Liver (tissue), 9 donors: Measurements from ENCODE around the gene TGDS. TPM values are rescaled to one million over a fixed set of nuclear protein-coding genes. Genes with fewer than 3 reads are reported as not detected.

ENCODE experiments used
- DNase-seq: peaks from one replicate; pipeline ENCODE4 v3.0.0-alpha.2; 2017; ENCODE audit warnings: low spot score
- H3K27ac ChIP-seq, 2 donors: one replicate each; pipeline ENCODE4 v1.7.0; 2013; ENCODE audit warnings: inconsistent platforms in 2 of 2, low read length in 2 of 2, control low read depth in 1 of 2, low read depth in 1 of 2, mild to moderate bottlenecking in 1 of 2
- H3K27me3 ChIP-seq, 4 donors: one replicate each; pipeline versions ENCODE4 v1.6.1 to v1.7.0; 2013; ENCODE audit warnings: low read length in 3 of 4, inconsistent platforms in 1 of 4, mild to moderate bottlenecking in 1 of 4, moderate library complexity in 1 of 4; ENCODE audit not compliant: control insufficient read depth in 4 of 4, insufficient read depth in 4 of 4
- H3K36me3 ChIP-seq, 4 donors: one replicate each; pipeline versions ENCODE4 v1.6.1 to v1.7.0; 2013; ENCODE audit warnings: low read length in 3 of 4, mild to moderate bottlenecking in 3 of 4, low read depth in 1 of 4, moderate library complexity in 1 of 4; ENCODE audit not compliant: control insufficient read depth in 4 of 4, insufficient read depth in 3 of 4
- H3K4me1 ChIP-seq, 4 donors: one replicate each; pipeline versions ENCODE4 v1.6.1 to v1.7.0; 2013; ENCODE audit warnings: low read length in 3 of 4, mild to moderate bottlenecking in 3 of 4, moderate library complexity in 1 of 4; ENCODE audit not compliant: control insufficient read depth in 4 of 4, insufficient read depth in 4 of 4
- H3K4me3 ChIP-seq, 3 donors: one replicate each; pipeline versions ENCODE4 v1.6.1 to v1.7.0; 2013; ENCODE audit warnings: low read length in 3 of 3, control low read depth in 1 of 3, low read depth in 1 of 3, mild to moderate bottlenecking in 1 of 3
- H3K9ac ChIP-seq, 2 donors: one replicate each; pipeline ENCODE4 v1.7.0; 2013; ENCODE audit warnings: low read length in 2 of 2, mild to moderate bottlenecking in 2 of 2, moderate library complexity in 2 of 2, control low read depth in 1 of 2, low read depth in 1 of 2
- H3K9me3 ChIP-seq, 4 donors: one replicate each; pipeline versions ENCODE4 v1.6.1 to v1.7.0; 2013; ENCODE audit warnings: low read length in 3 of 4; ENCODE audit not compliant: control insufficient read depth in 4 of 4
- ATF3 ChIP-seq: IDR thresholded peaks from 2 replicates; pipeline ENCODE4 v1.6.1; 2016; ENCODE audit warnings: antibody characterized with exemption
- CTCF ChIP-seq: fragments of 150-350 bp; IDR thresholded peaks from 2 replicates; pipeline ENCODE4 v1.5.1; 2017; ENCODE audit warnings: improper control_type of control experiment, low read depth, low read length; ENCODE audit not compliant: missing input control
- EGR1 ChIP-seq, 2 donors: IDR thresholded peaks; 2 replicates each; pipeline ENCODE4 v1.6.1; 2016 to 2018; ENCODE audit warnings: antibody characterized with exemption in 2 of 2, low read depth in 2 of 2
- FOXA1 ChIP-seq: IDR thresholded peaks from 2 replicates; pipeline ENCODE4 v1.6.1; 2016; ENCODE audit warnings: antibody characterized with exemption
- FOXA2 ChIP-seq: IDR thresholded peaks from 2 replicates; pipeline ENCODE4 v1.6.1; 2016; ENCODE audit warnings: antibody characterized with exemption
- GABPA ChIP-seq, 2 donors: IDR thresholded peaks in 1 of 2; conservative IDR thresholded peaks in 1 of 2; 2 replicates each; pipeline ENCODE4 v1.6.1; 2016; ENCODE audit warnings: antibody characterized with exemption in 2 of 2, mild to moderate bottlenecking in 1 of 2, moderate library complexity in 1 of 2
- HNF4A ChIP-seq, 2 donors: conservative IDR thresholded peaks; 2 replicates each; pipeline ENCODE4 v1.6.1; 2016; ENCODE audit warnings: antibody characterized with exemption in 2 of 2, mild to moderate bottlenecking in 2 of 2
- HNF4G ChIP-seq: IDR thresholded peaks from 2 replicates; pipeline ENCODE4 v1.6.1; 2016; ENCODE audit warnings: antibody characterized with exemption
- JUND ChIP-seq, 2 donors: IDR thresholded peaks; 2 replicates each; pipeline ENCODE4 v1.6.1; 2016; ENCODE audit warnings: antibody characterized with exemption in 2 of 2
- MAX ChIP-seq: IDR thresholded peaks from 2 replicates; pipeline ENCODE4 v1.6.1; 2016; ENCODE audit warnings: antibody characterized with exemption
- NR2F2 ChIP-seq: IDR thresholded peaks from 2 replicates; pipeline ENCODE4 v1.6.1; 2016; ENCODE audit warnings: antibody characterized with exemption
- RAD21 ChIP-seq, 2 donors: IDR thresholded peaks; 2 replicates each; pipeline ENCODE4 v1.6.1; 2016; ENCODE audit warnings: antibody characterized with exemption in 2 of 2, mild to moderate bottlenecking in 2 of 2
- REST ChIP-seq: IDR thresholded peaks from 2 replicates; pipeline ENCODE4 v1.6.1; 2016; ENCODE audit warnings: antibody characterized with exemption, mild to moderate bottlenecking
- RXRA ChIP-seq, 2 donors: IDR thresholded peaks; 2 replicates each; pipeline ENCODE4 v1.6.1; 2017 to 2018; ENCODE audit warnings: antibody characterized with exemption in 2 of 2, mild to moderate bottlenecking in 1 of 2
- TAF1 ChIP-seq: conservative IDR thresholded peaks from 2 replicates; pipeline ENCODE4 v1.6.1; 2016; ENCODE audit warnings: antibody characterized with exemption, mild to moderate bottlenecking
- YY1 ChIP-seq: IDR thresholded peaks from 2 replicates; pipeline ENCODE4 v1.6.1; 2016; ENCODE audit warnings: antibody characterized with exemption, mild to moderate bottlenecking
- ZBTB33 ChIP-seq: IDR thresholded peaks from 2 replicates; pipeline ENCODE4 v1.6.1; 2016; ENCODE audit warnings: antibody characterized with exemption
- WGBS: extraction: QIAGEN DNeasy Blood & Tissue Kit; methylation state at CpG from one replicate; pipeline ENCODE4 v1.1.7; 2013; 5-methylcytosine and 5-hydroxymethylcytosine counted together
- polyA plus RNA-seq, 2 donors: library from polyadenylated mRNA; stranded (reverse) in 1 of 2; unstranded in 1 of 2; fragments of 200-250 nt in 1 of 2; fragments of >200 nt in 1 of 2; fragmentation: Nextera tagmentation in 1 of 2; extraction: Ambion mirVana in 1 of 2; gene quantifications; one replicate each; pipeline versions ENCODE4 v1.2.1 to v1.2.3, GENCODE V29; 2013 to 2015
- total RNA-seq, 2 donors: library from RNA; depleted of rRNA; stranded (reverse); fragments of >200 nt; gene quantifications; one replicate each; pipeline ENCODE4 v1.2.3, GENCODE V29; 2014
- donor health status: healthy.
- donor health status: healthy.
- donor health status: healthy.
- donor health status: healthy.
- donor health status: healthy.

The TGDS gene
- total and polyA plus RNA-seq, 4 donors: 5.7 to 11.4 (median 9.5) TPM

- Histone ChIP-seq H3K9me3 (no peaks in the 10 kb centered on the region), H3K36me3 (peaks cover 0 to 31% (median 16%) of the 10 kb centered on the region in 4 donors), H3K27me3 (no peaks in the 10 kb centered on the region), H3K27ac (no peak overlapping the region), H3K4me3 (no peak overlapping the region), H3K4me1 (no peaks in the 10 kb centered on the region), H3K9ac (no peak overlapping the region)
- WGBS: 74% methylated on average over 4 of the region's 4 CpGs
- DNase-seq: no peak
- TF ChIP-seq YY1 (no peak), REST (no peak), RAD21 (IDR thresholded peaks at IDR 0.05) (no peak), FOXA1 (no peak), RXRA (IDR thresholded peaks at IDR 0.05) (no peak), ATF3 (no peak), MAX (no peak), HNF4G (no peak), TAF1 (no peak), FOXA2 (no peak), NR2F2 (no peak), EGR1 (IDR thresholded peaks at IDR 0.05; ENCODE audit: low read depth in 2 of 2) (no peak), JUND (IDR thresholded peaks at IDR 0.05) (no peak), ZBTB33 (no peak), HNF4A (conservative IDR thresholded peaks at IDR 0.05) (no peak), CTCF (no peak)
Measured at GRCh38 chr13:94623316-94623715, 27.4 kb upstream of the TGDS start.

GRCh38 chr13:94622344-94622743 lies 26.4 kb upstream of the TGDS start:
- Histone ChIP-seq H3K27me3 (no peaks in the 10 kb centered on the region), H3K27ac (no peak overlapping the region), H3K36me3 (peaks cover 0 to 24% (median 13%) of the 10 kb centered on the region in 4 donors), H3K9me3 (no peaks in the 10 kb centered on the region), H3K4me3 (no peak overlapping the region), H3K4me1 (no peaks in the 10 kb centered on the region), H3K9ac (no peak overlapping the region)
- no peak for DNase-seq
- TF ChIP-seq MAX (no peak), HNF4G (no peak), ZBTB33 (no peak), EGR1 (IDR thresholded peaks at IDR 0.05; ENCODE audit: low read depth in 2 of 2) (no peak), JUND (IDR thresholded peaks at IDR 0.05) (no peak), TAF1 (no peak), GABPA (IDR thresholded peaks at IDR 0.05 in 1 of 2, conservative IDR thresholded peaks at IDR 0.05 in 1 of 2) (no peak), CTCF (no peak)
- WGBS: 94% methylated on average over 2 of the region's 2 CpGs
